Sigmoid colon (tissue), 3 donors: ENCODE data around the gene CD248.

ENCODE experiments used
- POLR2A ChIP-seq, 2 donors: fragments of 450-650 bp; IDR thresholded peaks; one replicate each; pipeline ENCODE4 v1.6.1; 2016; ENCODE audit warnings: antibody characterized with exemption in 2 of 2, mild to moderate bottlenecking in 2 of 2, moderate library complexity in 2 of 2
- TF ChIP-seq, protein P1 (sequence below), 4 experiments: fragments of 450-650 bp in 3 of 4; fragments of 200-600 bp in 1 of 4; IDR thresholded peaks; one replicate each; pipeline ENCODE4 v1.5.1; 2016 to 2019; ENCODE audit warnings: antibody characterized with exemption in 4 of 4, mild to moderate bottlenecking in 3 of 4, moderate library complexity in 2 of 4

DNA sequence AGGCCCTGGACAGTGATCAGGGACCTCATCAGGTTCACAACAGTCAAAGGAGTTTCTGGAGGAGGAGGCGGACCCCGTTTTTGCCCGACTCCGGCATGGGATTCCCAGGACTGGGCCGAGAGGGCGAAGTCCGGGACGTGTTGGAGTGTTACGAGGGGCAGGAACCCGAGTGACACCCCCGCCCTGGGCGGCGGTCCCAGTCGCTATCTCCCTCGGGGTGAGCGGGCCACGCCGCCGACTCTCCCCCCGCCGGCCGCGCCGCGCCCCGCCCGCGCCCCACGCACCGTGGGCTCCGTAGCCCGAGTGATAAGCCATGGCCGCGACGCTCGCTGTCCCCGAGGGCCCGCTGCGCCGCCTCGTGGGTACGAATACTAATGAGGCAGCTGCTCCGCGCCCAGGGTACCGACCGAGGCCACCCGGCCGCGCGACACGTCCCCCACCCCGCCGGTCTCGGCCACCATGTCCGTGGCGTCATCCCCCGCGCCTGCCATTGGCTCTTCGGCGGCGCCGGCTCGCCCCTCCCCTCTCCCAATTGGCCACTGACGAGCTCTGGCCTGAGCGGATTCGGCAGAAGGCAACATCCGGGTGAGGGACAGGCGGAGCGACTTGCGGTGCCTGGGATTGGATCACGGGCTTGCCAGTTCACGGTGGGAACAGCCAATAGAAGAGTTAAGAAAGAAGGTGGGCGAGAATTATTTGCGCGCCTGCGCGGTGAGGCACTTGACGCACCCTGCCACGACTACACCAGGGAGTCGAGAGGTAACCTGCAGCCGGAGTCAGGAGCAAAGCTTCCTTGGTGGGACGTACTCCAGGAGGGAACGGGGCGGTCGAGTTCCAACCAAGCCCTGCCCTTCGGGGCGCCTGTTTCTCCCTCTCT is 27.9 kb downstream of the CD248 start, which contains the start of gene YIF1A:
- peak; percentile 74 to 81 for TF ChIP-seq POLR2A (IDR thresholded peaks at IDR 0.05)
- TF ChIP-seq, protein P1, sequence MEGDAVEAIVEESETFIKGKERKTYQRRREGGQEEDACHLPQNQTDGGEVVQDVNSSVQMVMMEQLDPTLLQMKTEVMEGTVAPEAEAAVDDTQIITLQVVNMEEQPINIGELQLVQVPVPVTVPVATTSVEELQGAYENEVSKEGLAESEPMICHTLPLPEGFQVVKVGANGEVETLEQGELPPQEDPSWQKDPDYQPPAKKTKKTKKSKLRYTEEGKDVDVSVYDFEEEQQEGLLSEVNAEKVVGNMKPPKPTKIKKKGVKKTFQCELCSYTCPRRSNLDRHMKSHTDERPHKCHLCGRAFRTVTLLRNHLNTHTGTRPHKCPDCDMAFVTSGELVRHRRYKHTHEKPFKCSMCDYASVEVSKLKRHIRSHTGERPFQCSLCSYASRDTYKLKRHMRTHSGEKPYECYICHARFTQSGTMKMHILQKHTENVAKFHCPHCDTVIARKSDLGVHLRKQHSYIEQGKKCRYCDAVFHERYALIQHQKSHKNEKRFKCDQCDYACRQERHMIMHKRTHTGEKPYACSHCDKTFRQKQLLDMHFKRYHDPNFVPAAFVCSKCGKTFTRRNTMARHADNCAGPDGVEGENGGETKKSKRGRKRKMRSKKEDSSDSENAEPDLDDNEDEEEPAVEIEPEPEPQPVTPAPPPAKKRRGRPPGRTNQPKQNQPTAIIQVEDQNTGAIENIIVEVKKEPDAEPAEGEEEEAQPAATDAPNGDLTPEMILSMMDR (IDR thresholded peaks at IDR 0.05): no peak
